C4-2B (cell line): ENCODE data around the gene ZNF732.
"Not testable (repeated sequence)": the region's sequence is repeated elsewhere in the genome, so short reads cannot be mapped to it uniquely, and the experiment has no call there.

Experiments used
- H3K27ac ChIP-seq: fragments of 450-650 bp; 2 replicates; pipeline ENCODE4 v1.5.1; 2017
- CTCF ChIP-seq: fragments of 450-650 bp; conservative IDR thresholded peaks from 2 replicates; pipeline ENCODE4 v1.5.1; 2017; ENCODE audit warnings: mild to moderate bottlenecking
- ZFX ChIP-seq: fragments of 450-650 bp; IDR thresholded peaks from 2 replicates; pipeline ENCODE4 v1.6.1; 2017

The ZNF732 gene

GRCh38 chr4:294732-295131 lies 10.5 kb downstream of the ZNF732 start:
- no peak overlapping the region for H3K27ac ChIP-seq
- TF ChIP-seq ZFX (no peak), CTCF (no peak)

- H3K27ac ChIP-seq: no peak overlapping the region
- TF ChIP-seq CTCF (no peak), ZFX (no peak)
These were observed 16.4 kb downstream of the ZNF732 start for GRCh38 chr4:288891-289290.

- H3K27ac ChIP-seq: no peak overlapping the region
- TF ChIP-seq ZFX (no peak), CTCF (no peak)
These were observed 31.8 kb downstream of the ZNF732 start for GRCh38 chr4:273309-274017.

GRCh38 chr4:271492-272103 lies 33.7 kb downstream of the ZNF732 start:
- H3K27ac ChIP-seq: no peak overlapping the region
- no peak for TF ChIP-seq ZFX
- TF ChIP-seq CTCF: no peak

- TF ChIP-seq CTCF: peak; percentile 72
- not testable (repeated sequence) for H3K27ac ChIP-seq
These were observed 46.0 kb downstream of the ZNF732 start for GRCh38 chr4:259240-259639.

- TF ChIP-seq ZFX (no peak), CTCF (no peak)
- no peak overlapping the region for H3K27ac ChIP-seq
These were observed 48.8 kb downstream of the ZNF732 start for GRCh38 chr4:256492-256891.

GRCh38 chr4:253936-254756 lies 51.1 kb downstream of the ZNF732 start:
- no peak for TF ChIP-seq CTCF
- TF ChIP-seq ZFX: no peak
- no peak overlapping the region for H3K27ac ChIP-seq
